Stimulated activated CD8-positive, alpha-beta memory T cell treated with anti-CD3 and anti-CD28 coated beads, Interleukin-2, amount 100 ng/mL, for 1 hour (primary cell): ENCODE results near the gene SRMS.
"Not testable (repeated sequence)": the region's sequence is repeated elsewhere in the genome, so short reads cannot be mapped to it uniquely, and the experiment has no call there.

ENCODE experiments used
- DNase-seq, 2 donors: peaks; one replicate each; pipeline ENCODE4 v3.0.0-alpha.2; 2020; ENCODE audit warnings: low read depth in 2 of 2

Gene SRMS

GRCh38 chr20:63579017-63579694 lies 31.6 kb upstream of the SRMS start:
- DNase-seq, result no peak

DNA sequence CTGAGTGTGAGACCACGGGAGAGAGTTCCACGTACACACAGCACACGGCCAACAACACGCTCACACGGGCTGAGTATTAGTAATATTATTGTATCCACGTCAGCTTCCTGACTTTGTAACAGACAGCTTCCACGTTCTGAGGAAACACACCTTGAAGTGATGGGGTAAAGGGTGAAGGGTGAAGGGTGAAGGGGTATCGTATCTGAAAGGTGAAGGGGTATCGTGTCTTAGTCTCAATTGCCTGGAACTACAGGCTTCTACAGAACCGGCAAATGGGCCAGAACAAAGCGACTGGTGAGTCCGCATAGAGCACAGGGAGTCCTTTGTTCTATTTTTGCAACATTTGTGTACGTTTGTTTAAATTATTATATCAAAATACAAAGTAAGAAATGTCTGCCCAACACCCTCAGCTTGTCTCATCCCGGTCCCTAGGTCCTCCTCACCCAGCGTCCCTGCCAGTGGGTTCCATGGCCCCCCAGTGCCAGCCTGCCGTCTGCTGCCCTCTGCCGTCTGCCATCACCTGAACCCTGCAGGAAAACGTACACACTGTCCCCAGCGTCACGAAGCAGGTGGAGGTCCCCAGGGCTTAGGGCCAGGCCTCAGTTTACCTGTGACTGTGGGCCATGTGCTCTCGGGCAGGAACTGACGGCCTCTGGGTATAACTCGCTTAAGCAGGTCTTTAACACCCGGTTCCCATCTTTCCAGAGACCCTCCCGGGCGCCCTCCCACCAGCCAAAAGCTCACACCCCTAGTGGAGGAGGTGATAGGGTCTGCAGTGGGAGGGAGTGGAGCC lies 30.9 kb upstream of the SRMS start:
- DNase-seq, result no peak

DNA sequence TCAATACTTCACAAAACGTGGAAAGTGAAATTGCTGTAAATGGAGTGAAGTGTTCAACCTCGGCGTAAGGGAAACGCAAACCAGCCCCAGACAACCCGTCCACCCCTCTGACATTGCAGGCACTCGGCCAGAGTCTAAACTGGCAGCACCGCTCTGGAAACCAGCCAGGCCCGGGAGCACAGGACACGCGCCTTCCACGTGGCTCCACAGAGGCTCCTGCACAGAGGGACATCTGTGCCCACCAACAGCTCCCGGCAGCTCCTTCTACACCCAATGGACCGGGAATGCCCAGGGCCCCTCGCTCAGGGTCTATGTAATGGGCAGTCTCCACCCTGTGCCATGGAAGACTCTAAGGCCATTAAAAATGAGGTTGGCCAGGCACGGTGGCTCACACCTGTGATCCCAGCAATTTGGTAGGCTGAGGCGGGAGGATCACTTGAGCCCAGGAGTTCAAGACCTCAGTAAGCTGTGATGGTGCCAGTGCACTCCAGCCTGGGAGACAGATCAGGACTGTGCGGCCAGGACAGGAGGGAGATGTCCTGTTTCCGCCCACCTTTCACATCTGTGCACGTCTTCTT lies 29.9 kb upstream of the SRMS start:
- DNase-seq, result no peak

DNA sequence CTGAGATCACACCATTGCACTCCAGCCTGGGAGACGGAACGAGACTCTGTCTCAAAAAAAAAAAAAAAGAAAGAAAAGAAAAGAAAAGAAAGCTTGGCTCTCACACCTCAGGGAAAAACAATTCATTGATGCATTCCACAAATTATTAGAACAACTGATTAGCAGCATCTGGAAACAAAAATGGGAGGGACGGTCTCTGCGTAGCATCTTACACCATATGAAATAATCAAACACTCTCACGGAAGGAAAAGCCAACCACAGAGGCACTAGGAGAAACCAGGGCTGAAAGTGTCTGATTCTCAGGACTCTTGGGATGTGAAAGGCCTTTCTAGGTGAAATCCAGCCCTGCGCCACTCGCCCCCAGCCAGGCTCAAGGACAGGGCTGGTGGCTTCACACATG lies 28.8 kb upstream of the SRMS start:
- DNase-seq, result no peak

- DNase-seq, result no peak
Observed at GRCh38 chr20:63574829-63575743, 27.5 kb upstream of the SRMS start.

DNA sequence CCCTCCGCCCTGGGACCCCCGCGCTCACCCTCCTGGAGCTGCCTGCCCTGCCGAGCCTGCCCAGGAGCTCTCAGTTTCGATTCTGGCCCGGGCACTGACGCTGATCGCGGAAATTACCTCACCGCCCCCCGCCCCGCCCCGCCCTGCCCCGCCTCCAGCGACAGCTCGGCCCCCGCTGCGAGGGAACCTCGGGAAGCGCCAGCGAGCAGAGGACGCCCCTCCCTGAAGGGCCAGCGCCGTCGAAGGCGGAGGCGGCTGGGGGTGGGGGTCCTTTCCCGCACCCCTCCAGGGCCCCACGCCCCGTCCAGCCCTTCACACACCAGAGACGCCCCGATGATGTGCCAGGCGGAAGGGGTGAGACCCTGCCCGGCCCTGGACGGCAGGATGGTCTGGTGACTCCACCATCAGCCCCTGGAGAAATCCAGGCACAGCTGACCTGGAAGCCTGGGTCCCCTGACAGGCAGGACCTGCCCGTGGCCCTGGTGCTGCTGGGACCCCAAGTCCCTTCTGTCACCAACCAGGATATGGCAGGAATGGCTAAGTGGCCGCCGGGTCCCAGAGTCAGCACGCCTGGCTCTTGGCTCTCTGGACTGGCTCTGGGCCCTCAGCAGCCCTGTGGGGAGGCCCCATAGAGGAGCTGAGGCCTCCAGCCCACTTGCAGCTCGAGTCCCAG lies 26.7 kb upstream of the SRMS start, which contains the start of gene HELZ2:
HELZ2 (minus strand) TSS at position 84 of the 673 bp plus-strand sequence. CDS start 1,854 bp downstream, outside the sequence.
- DNase-seq, result peak; percentile 46 to 60

DNA sequence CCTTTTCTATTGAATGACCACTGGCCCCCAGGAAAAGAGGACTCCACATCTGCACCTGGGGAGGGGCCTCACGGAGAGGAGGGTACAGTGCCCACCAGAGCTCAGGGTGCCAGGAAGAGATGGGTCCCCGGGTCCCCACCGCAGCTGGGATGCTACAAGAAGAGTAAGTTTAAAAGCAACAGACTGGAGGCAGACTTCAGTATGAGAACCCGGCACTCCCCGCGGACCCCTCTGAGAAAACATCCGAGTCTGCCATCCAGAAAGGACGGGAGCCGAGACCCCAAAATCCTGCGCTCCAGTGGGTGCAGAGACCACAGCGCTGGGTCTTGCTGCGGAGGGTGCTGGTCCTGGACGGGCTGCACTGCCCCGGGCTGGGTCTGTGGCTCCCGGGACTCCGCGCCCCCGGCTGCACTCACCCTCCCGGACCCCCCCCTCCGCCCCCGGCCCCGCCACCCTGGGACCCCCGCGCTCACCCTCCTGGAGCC lies 26.1 kb upstream of the SRMS start:
- no peak for DNase-seq

DNA sequence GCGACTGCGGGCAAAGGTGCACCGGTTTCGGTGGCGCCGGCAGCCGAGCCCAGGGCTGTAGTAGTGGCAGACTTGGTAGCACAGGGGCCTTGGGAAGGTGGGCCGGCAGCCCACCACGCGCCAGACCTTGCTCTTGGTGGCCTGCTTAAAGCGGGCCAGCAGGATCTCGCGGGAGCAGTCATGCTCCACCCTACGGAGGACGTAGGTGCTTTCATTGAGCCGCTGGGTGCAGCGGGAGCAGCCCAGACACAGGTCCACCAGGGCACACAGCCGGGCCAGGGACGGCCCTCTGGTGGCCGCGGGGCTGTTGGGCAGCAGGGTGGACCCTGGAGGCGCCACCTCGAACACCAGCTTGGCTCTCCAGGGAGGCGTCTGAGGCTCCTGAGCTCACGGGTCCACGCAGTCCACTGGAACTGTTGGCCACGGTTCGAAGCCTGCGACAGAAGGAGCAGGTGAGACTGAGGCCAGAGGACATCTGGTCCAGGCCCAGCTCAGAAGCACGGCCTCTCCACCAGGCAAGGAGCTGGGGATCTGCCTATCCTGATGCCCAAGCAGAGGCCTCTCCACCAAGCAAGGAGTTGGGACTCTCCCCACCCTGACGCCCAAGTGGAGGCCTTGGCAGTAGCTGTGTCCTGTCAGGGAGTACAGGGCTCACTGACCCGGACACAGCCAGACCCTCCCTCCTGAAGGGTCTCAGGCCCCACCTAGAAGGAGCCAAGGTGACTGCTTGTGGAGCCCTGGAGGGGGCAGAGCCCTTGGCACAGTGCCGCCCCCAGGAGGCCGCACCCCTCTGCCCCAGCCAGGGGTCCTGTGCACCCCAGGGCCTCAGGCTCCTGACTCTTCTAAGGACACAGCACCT lies 25.5 kb upstream of the SRMS start:
- DNase-seq, result no peak

DNA sequence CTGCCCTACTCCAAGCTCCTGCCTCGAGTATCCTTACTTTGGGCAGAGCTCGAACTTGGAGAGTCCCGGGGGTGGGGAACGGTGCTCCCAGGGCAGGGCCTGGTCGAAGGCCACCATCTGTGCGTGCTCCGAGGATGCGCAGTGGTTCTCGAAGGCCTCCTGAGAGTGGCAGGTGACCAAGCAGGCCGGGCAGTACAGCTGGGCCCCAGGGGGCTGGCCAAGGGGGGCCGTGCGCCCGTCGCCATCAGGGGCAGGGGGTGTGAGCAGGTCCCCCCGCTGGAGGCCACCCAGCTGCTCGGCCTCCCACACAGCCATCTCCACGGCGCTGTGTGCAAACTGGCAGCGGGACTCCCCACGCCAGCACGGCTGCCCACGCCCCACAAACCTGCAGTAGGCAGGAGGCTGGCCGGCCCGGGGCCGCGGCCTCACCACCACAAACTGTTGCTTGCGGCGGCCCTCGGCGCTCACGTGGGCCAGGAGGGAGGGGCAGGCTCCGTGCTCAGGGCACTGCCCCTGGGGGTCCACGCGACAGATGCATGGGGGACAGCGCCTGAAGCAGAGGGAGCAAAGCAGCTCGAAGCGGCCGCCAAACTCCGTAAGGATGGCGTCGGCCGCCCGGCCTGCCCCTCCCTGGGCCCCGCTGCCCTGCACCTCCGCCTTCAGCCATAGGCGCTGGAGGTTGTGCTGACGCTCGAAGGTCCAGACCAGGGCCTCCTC lies 24.7 kb upstream of the SRMS start:
- no peak for DNase-seq

DNA sequence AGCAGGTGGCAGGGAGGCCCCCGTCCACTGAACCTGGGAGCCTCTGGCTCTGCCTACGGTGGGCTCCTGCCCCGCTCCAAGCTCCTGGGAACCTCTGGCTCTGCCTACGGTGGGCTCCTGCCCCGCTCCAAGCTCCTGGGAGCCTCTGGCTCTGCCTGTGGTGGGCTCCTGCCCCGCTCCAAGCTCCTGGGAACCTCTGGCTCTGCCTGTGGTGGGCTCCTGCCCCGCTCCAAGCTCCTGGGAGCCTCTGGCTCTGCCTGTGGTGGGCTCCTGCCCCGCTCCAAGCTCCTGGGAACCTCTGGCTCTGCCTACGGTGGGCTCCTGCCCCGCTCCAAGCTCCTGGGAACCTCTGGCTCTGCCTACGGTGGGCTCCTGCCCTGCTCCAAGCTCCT lies 23.5 kb upstream of the SRMS start:
- not testable (repeated sequence) for DNase-seq

GRCh38 chr20:63570281-63571086 lies 22.9 kb upstream of the SRMS start:
- DNase-seq, result no peak

- no peak for DNase-seq
Observed at GRCh38 chr20:63568986-63569949, 21.7 kb upstream of the SRMS start.

- no peak for DNase-seq
Observed at GRCh38 chr20:63568170-63568981, 20.8 kb upstream of the SRMS start.

DNA sequence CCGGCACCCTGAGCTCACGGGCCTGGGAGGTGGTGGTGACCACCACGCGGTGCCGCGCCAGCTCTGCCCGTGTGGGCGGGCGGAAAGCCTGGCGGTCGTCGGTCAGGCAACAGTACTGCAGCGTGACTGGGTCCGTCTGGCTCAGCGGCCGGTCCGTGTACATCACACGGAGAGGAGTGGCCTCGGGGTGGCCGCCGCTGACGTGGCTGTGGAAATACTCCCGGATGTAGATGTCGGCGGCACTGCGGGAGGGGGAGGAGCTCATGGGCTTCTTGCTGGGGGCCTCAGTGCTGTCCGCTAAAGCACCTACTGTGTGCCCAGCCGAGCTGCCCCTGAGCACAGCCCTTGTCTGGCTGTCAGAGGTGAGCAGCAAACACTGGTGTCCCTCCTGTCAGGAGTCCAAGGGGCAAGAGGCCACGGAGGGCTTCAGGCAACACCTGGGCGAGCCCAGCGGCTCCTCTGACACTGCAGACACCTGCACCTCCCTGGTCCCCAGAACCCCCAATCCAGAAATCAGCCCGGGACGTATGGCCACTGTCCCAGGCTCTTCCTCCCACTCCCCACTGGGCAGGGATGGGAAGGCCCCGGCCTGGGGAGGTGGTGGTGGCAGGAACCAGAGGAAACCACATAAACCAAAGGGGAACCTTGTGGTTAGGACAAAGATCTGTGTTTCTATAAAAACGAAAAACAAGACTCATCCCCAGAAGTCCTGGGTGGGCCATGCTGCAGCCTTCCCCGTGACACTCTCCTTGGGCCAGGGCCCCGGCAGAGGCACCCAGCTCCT lies 20.0 kb upstream of the SRMS start:
- peak in 1 of 2 donors; percentile 39 for DNase-seq

GRCh38 chr20:63567136-63567385 lies 19.5 kb upstream of the SRMS start:
- no peak for DNase-seq
